Endothelial cell (in vitro differentiated cells): ENCODE data around the gene EPN1. TPM values are rescaled to one million over a fixed set of nuclear protein-coding genes. Genes with fewer than 3 reads are reported as not detected.

Source experiments
- DNase-seq: peaks from one replicate; pipeline ENCODE4 v3.0.0; 2021; ENCODE audit warnings: low spot score
- H3K27ac Mint-ChIP-seq: one replicate; pipeline ENCODE4 v1.8.0; 2021; ENCODE audit warnings: mixed read lengths, inconsistent platforms; ENCODE audit not compliant: unreplicated experiment
- H3K27me3 Mint-ChIP-seq: one replicate; pipeline ENCODE4 v1.8.0; 2021; ENCODE audit warnings: mild to moderate bottlenecking, moderate library complexity, mixed read lengths, inconsistent platforms; ENCODE audit not compliant: unreplicated experiment
- H3K36me3 Mint-ChIP-seq: one replicate; pipeline ENCODE4 v1.8.0; 2021; ENCODE audit warnings: mild to moderate bottlenecking, low read depth, mixed read lengths, inconsistent platforms; ENCODE audit not compliant: unreplicated experiment
- H3K4me1 Mint-ChIP-seq: one replicate; pipeline ENCODE4 v1.8.0; 2021; ENCODE audit warnings: mild to moderate bottlenecking, mixed read lengths, inconsistent platforms; ENCODE audit not compliant: unreplicated experiment
- H3K4me3 Mint-ChIP-seq: one replicate; pipeline ENCODE4 v1.8.0; 2021; ENCODE audit warnings: mild to moderate bottlenecking, mixed read lengths, inconsistent platforms; ENCODE audit not compliant: unreplicated experiment
- H3K9me3 Mint-ChIP-seq: one replicate; pipeline ENCODE4 v1.8.0; 2021; ENCODE audit warnings: mixed read lengths, inconsistent platforms; ENCODE audit not compliant: unreplicated experiment
- CTCF ChIP-seq: fragments of 200-600 bp; sonication (generic); IDR thresholded peaks from one replicate; pipeline ENCODE4 v1.5.0; 2021; ENCODE audit warnings: antibody characterized with exemption; ENCODE audit not compliant: unreplicated experiment
- long read RNA-seq: library from polyadenylated mRNA; unstranded; transcript quantifications from one replicate; pipeline ENCODE4 v2.0.0, GENCODE V29; 2020; ENCODE audit not compliant: unreplicated experiment
- total RNA-seq: library from RNA; stranded (reverse); fragmentation: NEBNext Ultra II Directional; extraction: Animal tissue kit (Norgen Biotek cat#: 25700); gene quantifications from one replicate; pipeline ENCODE4 v1.2.1, GENCODE V29; 2021; ENCODE audit not compliant: unreplicated experiment

EPN1 gene
- 250 TPM for total RNA-seq
- long read RNA-seq, full-length matches to known transcripts = 1 of 7 reads
- long read RNA-seq, partial matches to known transcripts = 5 of 7 reads
- long read RNA-seq, other reads (novel, unspliced or antisense) = 1 of 7 reads

DNA sequence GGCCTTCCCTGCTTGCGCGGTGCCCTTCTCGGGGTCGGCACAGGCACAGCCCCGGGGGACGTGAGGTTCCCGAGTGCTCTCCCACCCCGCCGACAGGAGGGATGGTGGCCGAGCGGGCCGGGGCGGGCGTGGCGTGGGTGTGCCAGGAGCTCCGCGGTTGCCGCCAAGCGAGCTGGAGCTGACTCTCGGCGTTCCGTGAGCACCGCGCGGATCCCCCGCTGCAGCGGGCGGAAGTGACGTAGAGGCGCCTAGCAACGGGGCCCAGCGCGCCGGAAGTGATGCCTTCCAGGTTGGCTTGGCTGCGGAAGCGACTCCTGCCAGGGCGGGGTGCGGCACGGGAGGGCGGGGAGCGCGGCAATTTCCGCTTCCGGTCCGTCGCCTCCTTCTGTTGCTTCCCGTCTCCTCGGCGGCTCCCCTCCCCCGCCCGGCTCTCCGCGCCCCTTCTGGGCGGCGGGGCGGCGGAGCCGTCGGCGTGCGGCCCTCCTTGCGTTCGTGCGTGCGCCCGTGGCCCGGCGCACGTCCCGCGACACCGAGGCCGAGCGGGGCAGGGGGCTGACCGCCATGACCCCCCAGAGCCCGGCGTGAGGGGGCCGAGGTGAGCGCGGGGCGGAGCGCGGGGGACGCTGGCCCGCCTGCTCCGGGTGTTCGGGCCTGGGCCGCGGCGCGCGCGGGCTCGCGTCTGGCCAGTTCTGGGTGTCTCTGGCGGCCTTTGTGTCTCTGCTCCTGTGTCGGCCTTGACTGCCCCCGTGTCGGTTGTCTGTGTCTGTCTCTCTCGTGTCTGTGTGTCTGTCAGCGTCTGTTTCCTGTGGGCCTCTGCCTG lies at the start of gene EPN1:
Gene EPN1, plus strand, starts transcription at position 386 of the 820 bp plus-strand sequence. CDS start 3,402 bp downstream, outside the sequence.
- H3K27me3 Mint-ChIP-seq = peaks cover 28% of the 10 kb centered on the region
- DNase-seq = peak; percentile 92
- H3K4me3 Mint-ChIP-seq = peak within 1 kb of the TSS; percentile 99
- H3K36me3 Mint-ChIP-seq = peaks cover 63% of the 10 kb centered on the region
- H3K4me1 Mint-ChIP-seq = peaks cover 61% of the 10 kb centered on the region
- peak within 1 kb of the TSS; percentile 100 for H3K27ac Mint-ChIP-seq
- H3K9me3 Mint-ChIP-seq = no peaks in the 10 kb centered on the region
- no peak for TF ChIP-seq CTCF

DNA sequence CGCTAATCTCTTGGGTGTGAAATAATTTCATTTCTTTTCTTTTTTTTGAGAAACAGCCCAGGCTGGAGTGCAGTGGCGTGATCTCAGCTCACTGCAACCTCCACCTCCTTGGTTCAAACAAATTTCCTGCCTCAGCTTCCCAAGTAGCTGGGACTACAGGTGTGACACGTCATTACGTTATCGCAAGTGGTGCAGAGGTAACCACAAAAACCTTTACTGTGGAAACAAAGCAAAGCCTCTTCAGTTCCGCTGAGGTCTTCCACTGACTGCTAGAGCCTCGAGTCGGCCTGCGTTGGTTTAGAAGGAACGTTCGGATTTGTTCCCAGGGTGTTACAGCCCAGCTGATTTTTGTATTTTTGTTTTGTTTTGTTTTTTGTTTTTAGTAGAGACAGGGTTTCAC lies 48.7 kb upstream of the EPN1 start:
- peaks cover 7% of the 10 kb centered on the region for H3K36me3 Mint-ChIP-seq
- no peak overlapping the region for H3K27ac Mint-ChIP-seq
- no peaks in the 10 kb centered on the region for H3K9me3 Mint-ChIP-seq
- no peak for DNase-seq
- TF ChIP-seq CTCF = no peak
- peaks cover 7% of the 10 kb centered on the region for H3K27me3 Mint-ChIP-seq
- H3K4me3 Mint-ChIP-seq = no peak overlapping the region
- peaks cover 16% of the 10 kb centered on the region for H3K4me1 Mint-ChIP-seq

DNA sequence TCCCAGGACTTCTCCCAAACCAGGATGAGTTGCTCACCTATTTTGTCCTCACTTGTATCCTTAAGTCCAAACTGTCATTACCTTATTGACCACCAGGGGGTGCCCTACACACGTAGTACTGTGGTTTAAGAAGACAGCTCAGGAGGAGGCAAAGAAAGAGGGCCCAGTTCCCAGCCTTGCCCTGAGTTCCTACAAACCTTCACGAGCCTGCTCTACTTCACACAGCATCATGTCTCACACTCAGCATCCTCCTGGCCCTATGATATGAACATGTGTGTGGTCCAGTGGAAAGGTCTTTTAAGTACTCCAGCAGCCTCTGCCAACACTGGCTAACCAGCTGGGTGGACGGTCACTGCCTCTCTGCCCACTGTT lies 42.6 kb upstream of the EPN1 start:
- Mint-ChIP-seq H3K9me3 (no peaks in the 10 kb centered on the region), H3K27ac (no peak overlapping the region), H3K27me3 (peaks cover 15% of the 10 kb centered on the region), H3K4me3 (no peak overlapping the region), H3K36me3 (peaks cover 7% of the 10 kb centered on the region), H3K4me1 (peaks cover 20% of the 10 kb centered on the region)
- peak; percentile 87 for DNase-seq
- TF ChIP-seq CTCF = peak; percentile 90

DNA sequence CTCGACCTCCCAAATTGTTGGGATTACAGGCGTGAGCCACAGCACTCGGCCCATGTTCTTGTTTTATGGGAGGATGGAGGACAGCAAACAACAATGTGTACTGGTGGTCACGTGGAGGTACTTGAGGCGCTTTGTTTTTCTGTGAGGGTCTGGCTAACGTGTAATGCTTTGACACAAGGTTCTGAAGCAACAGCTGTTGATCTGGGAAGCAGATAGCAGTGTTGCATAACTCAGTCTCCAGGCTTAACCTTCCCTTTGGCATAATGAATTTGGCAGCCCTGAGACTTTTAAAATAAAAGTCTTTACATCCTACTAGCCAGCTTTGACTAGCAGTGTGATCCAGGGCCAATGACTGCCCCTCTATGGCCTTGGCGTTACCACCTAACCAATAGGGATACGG lies 41.2 kb upstream of the EPN1 start:
- no peak for TF ChIP-seq CTCF
- Mint-ChIP-seq H3K36me3 (peaks cover 12% of the 10 kb centered on the region), H3K9me3 (no peaks in the 10 kb centered on the region), H3K4me1 (peaks cover 20% of the 10 kb centered on the region), H3K27me3 (peaks cover 17% of the 10 kb centered on the region), H3K27ac (no peak overlapping the region), H3K4me3 (peak overlapping the region; percentile 47)
- DNase-seq = no peak

GRCh38 chr19:55635334-55635717 lies 39.7 kb upstream of the EPN1 start:
- Mint-ChIP-seq H3K27ac (peak overlapping the region; percentile 100), H3K4me1 (peaks cover 25% of the 10 kb centered on the region), H3K27me3 (peaks cover 19% of the 10 kb centered on the region), H3K9me3 (no peaks in the 10 kb centered on the region), H3K4me3 (peak overlapping the region; percentile 99), H3K36me3 (peaks cover 14% of the 10 kb centered on the region)
- DNase-seq = no peak
- no peak for TF ChIP-seq CTCF
